HK-2 (cell line): ENCODE results near the gene ALOX12B.
"Not testable (repeated sequence)": the region's sequence is repeated elsewhere in the genome, so short reads cannot be mapped to it uniquely, and the experiment has no call there.

Experiments
- DNase-seq: peaks from one replicate; pipeline ENCODE4 v3.0.0-alpha.2; 2018; ENCODE audit not compliant: unreplicated experiment

ALOX12B gene

GRCh38 chr17:8064561-8065019, 22.9 kb downstream of the ALOX12B start:
- no peak for DNase-seq

DNA sequence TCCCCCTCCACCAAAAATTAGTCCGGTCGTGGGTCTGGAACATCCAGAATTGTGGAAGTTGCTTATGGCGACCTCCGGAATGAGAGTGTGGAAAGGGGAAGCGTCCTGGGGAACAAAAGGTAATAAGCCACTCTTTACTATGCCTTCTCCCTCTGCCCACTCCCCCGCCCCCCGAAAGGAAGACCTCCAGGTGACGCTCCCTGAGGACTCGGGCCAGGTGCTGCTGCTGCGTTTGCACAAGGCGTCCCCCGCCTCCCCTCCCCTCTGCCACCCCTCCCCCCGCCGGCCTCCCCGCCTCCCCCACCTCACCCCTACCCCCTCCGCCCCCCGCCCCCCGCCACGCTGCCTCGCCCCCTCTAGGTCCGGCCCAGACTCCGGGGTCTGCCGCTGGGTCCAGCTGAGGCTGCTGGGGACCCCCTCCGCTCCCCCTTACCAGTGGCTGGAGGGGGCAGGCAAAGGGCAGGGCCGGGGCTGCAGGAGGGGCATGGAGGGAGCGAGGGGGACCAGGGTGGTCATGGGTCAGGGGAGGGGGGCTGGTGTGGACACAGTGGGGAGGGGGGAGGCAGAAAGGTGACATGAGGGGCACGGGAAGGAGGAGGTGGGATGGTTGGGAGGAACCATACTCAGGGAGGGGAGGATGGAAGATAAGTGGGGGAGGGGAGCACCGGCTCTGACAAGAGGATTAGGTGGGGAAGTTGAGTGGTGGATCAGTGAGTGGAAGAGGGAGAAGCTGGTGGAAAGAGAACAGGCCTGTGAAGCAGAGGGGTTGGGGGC, 23.6 kb downstream of the ALOX12B start:
- DNase-seq, result no peak

GRCh38 chr17:8062807-8063483, 24.6 kb downstream of the ALOX12B start:
- no peak for DNase-seq

- DNase-seq, result no peak
Observed at GRCh38 chr17:8062435-8062806, 25.1 kb downstream of the ALOX12B start.

GRCh38 chr17:8061851-8062250, 25.7 kb downstream of the ALOX12B start:
- not testable (repeated sequence) for DNase-seq

DNA sequence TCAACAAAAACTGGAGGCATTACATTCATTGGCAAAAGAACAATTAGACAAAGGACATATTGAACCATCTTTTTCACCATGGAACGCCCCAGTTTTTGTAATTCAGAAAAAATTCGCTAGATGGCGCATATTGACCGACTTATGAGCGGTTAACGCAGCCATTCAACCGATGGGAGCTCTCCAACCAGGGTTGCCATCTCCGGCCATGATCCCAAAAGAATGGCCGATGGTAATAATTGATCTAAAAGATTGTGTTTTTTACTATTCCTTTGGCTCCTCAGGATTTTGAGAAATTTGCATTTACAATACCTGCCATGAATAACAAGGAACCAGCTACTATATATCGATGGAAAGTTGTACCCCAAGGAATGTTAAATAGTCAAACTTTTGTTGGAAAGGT, 27.2 kb downstream of the ALOX12B start:
- DNase-seq, result peak; percentile 50

DNA sequence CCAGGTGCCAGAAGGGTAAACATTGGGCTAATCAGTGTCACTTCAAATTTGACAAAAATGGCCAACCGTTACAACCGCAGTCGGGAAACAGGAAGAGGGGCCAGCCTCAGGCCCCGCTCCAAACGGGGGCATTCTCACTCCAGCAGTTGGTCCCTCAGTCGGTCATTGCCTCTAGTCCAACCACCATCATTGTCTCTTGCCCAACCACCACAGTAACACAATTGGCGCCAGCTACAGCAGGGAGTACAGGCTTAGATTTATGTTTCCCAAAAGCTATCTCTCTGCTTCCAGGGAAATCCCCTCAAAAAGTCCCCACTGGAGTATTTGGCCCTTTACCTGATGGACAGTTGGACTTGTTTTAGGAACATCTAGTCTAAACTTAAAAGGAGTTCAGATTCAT, 28.4 kb downstream of the ALOX12B start:
- DNase-seq, result no peak

- peak; percentile 43 for DNase-seq
Observed at GRCh38 chr17:8057691-8058114, 29.8 kb downstream of the ALOX12B start.

DNA sequence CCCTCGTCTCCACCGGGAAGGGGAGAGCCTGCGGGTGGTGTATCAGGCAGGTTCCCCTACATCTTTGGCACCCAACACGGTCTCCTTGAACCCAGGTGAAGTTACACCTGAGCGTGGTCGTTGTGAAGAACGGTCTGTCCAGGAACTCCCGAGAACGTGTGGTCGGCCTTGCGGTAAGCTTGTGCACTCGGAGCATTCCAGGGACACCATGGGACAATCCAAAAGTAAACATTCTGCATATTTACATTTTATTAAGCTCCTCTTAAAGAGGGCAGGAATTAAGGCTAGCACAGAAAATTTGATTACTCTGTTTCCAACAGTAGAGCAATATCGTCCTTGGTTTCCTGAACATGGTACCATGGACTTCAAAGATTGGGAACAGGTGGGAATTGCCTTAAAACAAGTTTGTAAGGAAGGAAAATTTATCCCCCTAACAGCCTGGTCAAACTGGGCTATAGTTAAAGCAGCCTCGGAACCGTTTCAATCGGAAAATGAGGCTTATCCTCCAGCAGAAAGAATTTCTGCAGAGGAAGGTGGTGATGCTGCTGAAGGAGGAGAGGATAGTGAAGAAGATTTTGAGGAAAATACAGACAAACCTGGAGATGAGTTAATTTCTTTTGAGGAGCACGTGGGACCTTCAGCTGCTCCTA, 30.4 kb downstream of the ALOX12B start:
- DNase-seq, result no peak

GRCh38 chr17:8056232-8056975, 31.1 kb downstream of the ALOX12B start:
- DNase-seq, result peak; percentile 24

- no peak for DNase-seq
Observed at GRCh38 chr17:8055851-8056231, 31.7 kb downstream of the ALOX12B start.

DNA sequence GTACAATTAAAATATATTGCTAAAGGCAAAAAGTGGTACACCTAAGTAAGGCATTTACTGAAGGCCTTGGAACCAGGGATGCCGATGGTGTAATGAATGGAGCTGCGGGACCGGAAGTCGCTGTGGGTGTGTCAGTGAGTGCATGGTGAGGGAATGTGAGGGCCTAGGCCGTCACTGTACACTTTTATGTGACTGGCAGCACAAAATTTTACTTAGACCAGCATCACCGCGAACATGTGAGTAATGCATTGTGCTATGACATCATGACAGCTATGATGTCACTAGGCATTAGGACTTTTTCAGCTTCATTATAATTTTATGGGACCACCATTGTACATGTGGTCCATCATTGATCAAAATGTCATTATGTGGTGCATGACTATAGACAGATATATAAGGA, 33.9 kb downstream of the ALOX12B start:
- DNase-seq, result no peak

DNA sequence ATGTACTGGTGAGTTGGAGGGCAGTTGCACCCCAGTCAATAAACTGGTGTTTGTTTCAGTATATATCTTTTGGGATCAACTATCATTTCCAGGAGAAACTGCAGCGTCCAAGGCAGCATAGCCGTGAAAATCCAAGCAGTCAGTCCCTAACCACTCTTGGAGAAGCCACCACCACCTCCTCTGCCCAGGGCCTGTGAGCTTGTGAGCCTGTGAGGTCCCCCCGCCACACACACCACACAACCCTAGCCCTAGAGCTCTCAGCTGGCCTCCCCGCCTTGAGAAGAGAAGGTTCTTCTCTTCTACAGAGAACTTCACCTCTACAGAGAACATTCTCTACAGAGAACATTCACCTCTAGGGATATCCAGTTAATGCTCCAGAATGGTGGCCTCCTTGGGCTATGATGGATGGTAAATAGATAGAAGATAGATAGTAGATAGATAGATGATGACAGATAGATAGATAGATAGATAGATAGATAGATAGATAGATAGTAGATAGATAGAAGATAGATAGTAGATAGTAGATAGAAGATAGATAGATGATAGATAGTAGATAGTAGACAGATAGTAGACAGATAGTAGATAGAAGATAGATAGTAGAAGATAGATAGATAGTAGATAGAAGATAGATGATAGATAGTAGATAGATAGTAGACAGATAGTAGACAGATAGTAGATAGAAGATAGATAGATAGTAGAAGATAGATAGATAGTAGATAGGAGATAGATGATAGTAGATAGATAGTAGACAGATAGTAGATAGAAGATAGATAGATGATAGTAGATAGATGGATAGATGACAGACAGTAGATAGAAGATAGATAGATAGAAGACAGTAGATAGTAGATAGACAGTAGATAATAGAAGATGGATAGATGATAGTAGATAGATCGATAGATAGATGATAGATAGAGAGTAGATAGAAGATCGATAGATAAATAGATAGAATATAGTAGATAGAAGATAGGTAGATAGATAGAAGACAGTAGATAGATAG, 35.0 kb downstream of the ALOX12B start:
- DNase-seq, result no peak

- DNase-seq, result no peak
Observed at GRCh38 chr17:8051831-8052230, 35.7 kb downstream of the ALOX12B start.

GRCh38 chr17:8048736-8049135, 38.8 kb downstream of the ALOX12B start:
- DNase-seq, result no peak

- no peak for DNase-seq
Observed at GRCh38 chr17:8048236-8048635, 39.3 kb downstream of the ALOX12B start.

GRCh38 chr17:8047769-8048110, 39.8 kb downstream of the ALOX12B start:
- DNase-seq, result no peak

DNA sequence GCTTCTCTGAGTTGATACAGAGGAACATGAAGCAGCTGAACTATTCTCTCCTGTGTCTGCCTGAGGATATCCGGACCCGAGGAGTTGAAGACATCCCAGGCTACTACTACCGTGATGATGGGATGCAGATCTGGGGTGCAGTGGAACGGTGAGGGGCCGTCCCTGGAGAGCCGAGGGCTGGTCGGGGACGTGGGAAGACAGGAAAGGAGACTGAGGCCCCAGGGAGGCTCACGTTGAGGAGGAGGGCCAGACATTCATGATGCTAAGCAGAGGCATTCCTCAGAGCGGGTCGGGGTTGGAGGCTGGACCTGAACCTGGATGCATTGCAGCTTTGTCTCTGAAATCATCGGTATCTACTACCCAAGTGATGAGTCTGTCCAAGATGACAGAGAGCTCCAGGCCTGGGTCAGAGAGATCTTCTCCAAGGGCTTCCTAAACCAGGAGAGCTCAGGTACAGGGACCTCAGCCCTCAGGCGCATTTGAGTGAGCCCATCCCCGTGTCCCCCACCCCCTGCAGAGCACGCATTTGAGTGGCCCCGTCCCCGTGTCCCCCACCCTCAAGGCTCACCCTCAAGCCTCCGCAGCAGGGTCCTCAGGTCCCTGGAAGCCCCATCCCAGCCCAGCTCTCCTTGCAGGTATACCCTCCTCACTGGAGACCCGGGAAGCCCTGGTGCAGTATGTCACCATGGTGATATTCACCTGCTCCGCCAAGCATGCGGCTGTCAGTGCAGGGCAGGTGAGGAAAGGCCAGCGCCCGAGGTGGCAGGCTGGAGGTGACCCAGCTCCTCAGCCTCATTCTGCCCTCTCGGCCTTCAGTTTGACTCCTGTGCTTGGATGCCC, 40.4 kb downstream of the ALOX12B start:
- DNase-seq, result no peak

DNA sequence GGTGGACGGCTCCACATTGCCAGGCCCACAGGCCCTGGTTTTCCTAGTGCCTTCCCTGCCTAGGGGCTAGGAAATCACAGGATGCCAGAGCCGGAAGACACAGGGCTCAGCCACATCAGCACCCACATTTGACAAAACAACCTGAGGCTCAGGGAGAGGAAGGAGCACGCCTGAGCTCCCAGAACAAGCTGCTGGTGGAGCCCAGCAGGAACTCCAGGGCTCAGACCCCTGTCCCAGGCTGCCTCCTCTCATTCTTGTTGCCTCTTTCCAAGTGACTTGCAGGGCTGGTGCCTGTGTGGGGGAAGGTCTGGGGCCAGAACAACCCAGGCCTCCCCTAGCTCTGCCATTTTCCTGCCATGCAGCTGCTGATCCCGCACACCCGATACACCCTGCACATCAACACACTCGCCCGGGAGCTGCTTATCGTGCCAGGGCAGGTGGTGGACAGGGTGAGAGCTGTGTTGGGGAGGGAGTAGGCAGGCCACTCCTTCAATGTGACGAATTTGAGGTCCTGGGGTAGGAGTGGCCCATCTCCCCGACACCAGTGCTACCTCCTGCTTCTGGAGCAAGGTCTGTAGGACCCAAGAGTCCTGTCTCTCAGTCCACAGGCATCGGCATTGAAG, 41.1 kb downstream of the ALOX12B start:
- no peak for DNase-seq
